NCI-H2196 (cell line): ENCODE results near the gene JAG1.
"Not testable (repeated sequence)": the region's sequence is repeated elsewhere in the genome, so short reads cannot be mapped to it uniquely, and the experiment has no call there.

Experiments used
- DNase-seq: peaks from one replicate; lab custom pipeline; 2025; ENCODE audit not compliant: unreplicated experiment; lab: John Stamatoyannopoulos, UW

JAG1 gene

GRCh38 chr20:10613911-10614310 lies 59.9 kb downstream of the JAG1 start:
- no peak for DNase-seq

- DNase-seq, result not testable (repeated sequence)
Measured at GRCh38 chr20:10613426-10613825, 60.4 kb downstream of the JAG1 start.

- no peak for DNase-seq
Measured at GRCh38 chr20:10611357-10611756, 62.4 kb downstream of the JAG1 start.

- DNase-seq, result no peak
Measured at GRCh38 chr20:10610251-10610650, 63.5 kb downstream of the JAG1 start.

- no peak for DNase-seq
Measured at GRCh38 chr20:10609770-10610169, 64.0 kb downstream of the JAG1 start.

GRCh38 chr20:10609276-10609675 lies 64.5 kb downstream of the JAG1 start:
- DNase-seq, result no peak

- DNase-seq, result no peak
Measured at GRCh38 chr20:10605547-10606195, 68.1 kb downstream of the JAG1 start.

GRCh38 chr20:10604865-10605440 lies 68.8 kb downstream of the JAG1 start:
- DNase-seq, result no peak

GRCh38 chr20:10603971-10604864 lies 69.6 kb downstream of the JAG1 start:
- no peak for DNase-seq

GRCh38 chr20:10603378-10603777 lies 70.4 kb downstream of the JAG1 start:
- no peak for DNase-seq

GRCh38 chr20:10602221-10602871 lies 71.5 kb downstream of the JAG1 start:
- DNase-seq, result no peak

GRCh38 chr20:10597637-10598036 lies 76.2 kb downstream of the JAG1 start:
- DNase-seq, result no peak

- no peak for DNase-seq
Measured at GRCh38 chr20:10596710-10597121, 77.1 kb downstream of the JAG1 start.

- DNase-seq, result no peak
Measured at GRCh38 chr20:10595985-10596384, 77.8 kb downstream of the JAG1 start.

GRCh38 chr20:10595266-10595665 lies 78.5 kb downstream of the JAG1 start:
- DNase-seq, result no peak

GRCh38 chr20:10594296-10594868 lies 79.4 kb downstream of the JAG1 start:
- DNase-seq, result no peak

GRCh38 chr20:10591946-10592521 lies 81.8 kb downstream of the JAG1 start:
- no peak for DNase-seq

GRCh38 chr20:10590950-10591671 lies 82.7 kb downstream of the JAG1 start:
- no peak for DNase-seq

GRCh38 chr20:10590446-10590845 lies 83.4 kb downstream of the JAG1 start:
- DNase-seq, result not testable (repeated sequence)
